KBM-7 (cell line): ENCODE measurements around the gene SCYGR8.

Experiments
- DNase-seq: peaks from one replicate; pipeline ENCODE4 v3.0.0-alpha.2; 2015
- in situ Hi-C: fragments of 300-500 bp; cut with MboI; formaldehyde crosslinking; loops from 2 replicates; pipeline ENCODE4 v1.14.3; 2020; ENCODE audit warnings: low sequenced_read_pairs, low pct_unique_long_range_greater_than_20kb, mixed read lengths

The SCYGR8 gene

GRCh38 chr2:227793148-227793712 lies 47.5 kb downstream of the SCYGR8 start:
- in situ Hi-C loops, result no loop called here
- no peak for DNase-seq
